Femur (tissue), 1 donor: ENCODE data around the gene SPINK2.

Experiments used
- DNase-seq: peaks from one replicate; pipeline ENCODE4 v3.0.0-alpha.2; 2017

Gene SPINK2

DNA sequence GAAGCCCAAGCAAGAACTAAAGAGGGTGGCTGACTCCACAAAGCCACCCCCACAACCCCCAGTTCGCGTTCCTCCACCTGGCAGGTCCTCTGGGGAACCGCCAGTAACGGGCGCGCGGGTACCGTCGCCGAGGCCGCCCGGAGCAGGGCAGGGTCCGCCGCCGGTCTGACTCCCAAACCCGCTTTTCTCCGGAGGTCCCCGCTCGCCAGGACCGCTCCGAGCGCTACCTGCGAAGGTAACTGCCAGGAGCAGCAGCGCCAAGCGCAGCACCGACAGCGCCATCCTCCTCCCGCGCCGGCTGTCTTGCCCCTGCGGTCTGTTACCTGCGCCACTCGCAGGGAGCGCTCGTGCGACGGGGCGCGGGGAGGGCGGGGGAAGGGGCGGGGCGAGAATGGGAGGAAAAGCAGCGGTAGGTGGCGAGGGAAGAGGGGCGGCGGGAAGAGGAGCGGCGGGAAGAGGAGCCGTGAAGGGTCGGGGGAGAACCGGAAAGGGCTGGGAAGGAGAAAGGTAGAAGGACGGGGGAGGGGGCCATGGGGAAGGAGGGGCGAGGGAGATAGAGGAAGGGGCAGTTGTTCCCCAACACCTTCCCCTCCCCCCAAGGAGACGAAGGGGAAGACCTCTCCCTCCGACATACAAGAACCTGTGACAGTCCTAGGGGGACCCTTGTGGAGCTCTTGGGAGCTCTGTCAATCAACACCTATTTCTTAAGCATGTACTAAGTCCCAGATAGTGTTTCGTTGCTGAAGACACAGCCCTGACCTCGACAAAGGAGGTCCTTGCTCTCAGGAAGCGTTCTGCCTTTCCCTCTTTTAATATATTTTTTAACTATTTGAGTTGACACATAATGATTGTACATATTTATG lies at the start of gene SPINK2:
Gene SPINK2 (minus strand): TSS at position 321 of the 863 bp plus-strand sequence. CDS start 39 bp downstream, at position 282.
- DNase-seq = peak; percentile 45

GRCh38 chr4:56870946-56871345 lies 49.4 kb upstream of the SPINK2 start:
- DNase-seq = peak; percentile 32

DNA sequence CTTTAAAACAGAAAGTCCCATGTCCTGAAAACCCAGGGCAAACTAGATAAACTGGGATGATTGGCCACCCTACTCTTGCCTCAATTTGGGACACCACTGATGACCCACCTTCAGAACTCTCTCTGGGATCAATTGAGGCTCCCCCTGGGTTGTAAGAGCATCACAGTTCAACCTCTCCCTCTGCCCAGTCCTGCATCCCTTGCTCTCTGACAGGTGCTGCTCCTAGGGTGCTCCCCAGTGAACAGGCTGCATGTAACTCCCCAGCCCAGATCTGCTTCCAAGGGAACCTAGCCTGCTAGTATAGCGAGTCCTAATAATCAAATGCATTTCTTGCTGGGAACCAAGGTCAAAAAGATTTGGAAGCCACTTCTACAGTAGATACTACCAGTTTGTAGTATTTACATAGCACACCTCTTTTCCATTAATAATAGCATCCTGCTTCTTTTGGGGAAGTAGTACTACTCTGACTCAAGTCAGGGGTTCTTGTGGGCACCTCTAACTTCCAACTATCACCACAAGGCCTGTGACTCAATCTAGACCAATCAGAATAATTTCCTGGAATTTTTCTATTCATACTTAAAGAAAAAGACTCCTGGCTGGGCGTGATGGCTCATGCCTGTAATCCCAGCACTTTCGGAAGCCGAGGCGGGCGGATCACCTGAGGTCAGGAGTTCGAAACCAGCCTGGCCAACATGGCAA lies 42.1 kb upstream of the SPINK2 start:
- no peak for DNase-seq

DNA sequence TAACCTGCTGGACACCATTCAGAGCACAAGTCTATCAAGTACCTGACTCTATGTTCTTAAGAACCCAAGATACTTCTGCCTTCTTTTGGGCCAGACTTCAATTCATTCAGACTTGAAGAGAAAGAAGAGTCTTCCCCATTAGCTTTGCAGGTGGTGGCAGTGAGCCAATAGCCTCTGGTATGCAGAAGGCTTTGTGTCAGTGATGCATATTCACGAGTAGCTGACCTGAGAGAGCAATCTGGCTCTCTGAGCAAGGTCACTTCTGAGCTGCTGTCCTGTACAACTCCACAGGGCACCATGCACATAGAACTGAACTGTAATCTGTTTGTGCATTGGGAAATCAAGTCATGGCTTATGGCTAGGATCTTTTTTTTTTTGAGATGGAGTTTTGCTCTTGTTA lies 39.9 kb upstream of the SPINK2 start:
- DNase-seq = no peak

DNA sequence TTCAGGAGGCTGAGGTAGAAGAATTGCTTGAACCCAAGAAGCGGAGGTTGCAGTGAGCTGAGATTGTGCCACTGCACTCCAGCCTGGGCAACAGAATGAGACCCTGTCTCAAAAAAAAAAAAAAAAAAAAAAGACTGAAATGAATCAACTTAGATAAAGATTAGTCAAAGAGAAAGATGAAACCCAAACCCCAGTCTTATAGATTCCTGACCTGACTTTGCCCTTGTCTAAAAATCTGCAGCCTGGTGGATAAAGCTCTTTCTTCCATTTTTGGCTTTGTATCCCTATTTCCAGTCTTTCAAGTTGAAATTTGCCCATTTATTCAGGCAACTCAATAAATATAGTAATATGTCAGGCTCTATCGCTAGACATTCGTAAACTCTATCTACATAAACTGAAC lies 39.3 kb upstream of the SPINK2 start:
- DNase-seq = no peak

GRCh38 chr4:56859841-56860240 lies 38.3 kb upstream of the SPINK2 start:
- no peak for DNase-seq

DNA sequence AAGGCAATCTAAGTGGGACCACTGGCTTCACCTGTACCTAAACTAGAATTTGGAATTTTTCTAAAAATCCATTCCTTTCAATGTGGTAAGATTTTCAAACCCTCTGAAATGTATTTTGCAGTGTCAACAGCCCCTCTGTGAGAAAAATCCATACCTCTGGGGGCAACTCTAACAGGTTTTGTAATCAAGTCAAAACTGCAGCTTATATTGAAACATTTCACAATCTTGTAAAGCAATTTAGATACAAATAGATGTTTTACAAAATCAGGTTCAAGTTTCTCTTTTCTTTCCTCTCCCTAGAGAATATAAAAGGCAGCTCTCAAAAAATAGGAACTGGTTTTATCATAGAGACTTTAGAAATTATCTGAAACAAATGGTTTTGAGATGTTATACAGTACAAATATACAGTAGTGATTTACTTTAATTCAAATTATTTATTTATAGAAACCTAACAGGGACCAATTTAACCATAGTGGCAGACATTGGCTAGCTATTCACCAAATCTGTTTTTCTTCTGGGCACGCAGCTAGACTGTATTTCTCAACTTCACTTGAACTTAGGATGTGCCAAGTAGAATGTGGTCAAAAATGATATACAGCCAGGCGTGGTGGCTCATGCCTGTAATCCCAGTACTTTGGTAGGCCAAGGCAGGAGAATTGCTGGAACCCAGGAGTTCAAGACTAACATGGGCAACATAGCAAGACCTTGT lies 36.3 kb upstream of the SPINK2 start:
- DNase-seq = peak; percentile 37

- DNase-seq = peak; percentile 51
Measured at GRCh38 chr4:56856656-56857055, 35.2 kb upstream of the SPINK2 start.

GRCh38 chr4:56850910-56851309 lies 29.4 kb upstream of the SPINK2 start:
- no peak for DNase-seq

DNA sequence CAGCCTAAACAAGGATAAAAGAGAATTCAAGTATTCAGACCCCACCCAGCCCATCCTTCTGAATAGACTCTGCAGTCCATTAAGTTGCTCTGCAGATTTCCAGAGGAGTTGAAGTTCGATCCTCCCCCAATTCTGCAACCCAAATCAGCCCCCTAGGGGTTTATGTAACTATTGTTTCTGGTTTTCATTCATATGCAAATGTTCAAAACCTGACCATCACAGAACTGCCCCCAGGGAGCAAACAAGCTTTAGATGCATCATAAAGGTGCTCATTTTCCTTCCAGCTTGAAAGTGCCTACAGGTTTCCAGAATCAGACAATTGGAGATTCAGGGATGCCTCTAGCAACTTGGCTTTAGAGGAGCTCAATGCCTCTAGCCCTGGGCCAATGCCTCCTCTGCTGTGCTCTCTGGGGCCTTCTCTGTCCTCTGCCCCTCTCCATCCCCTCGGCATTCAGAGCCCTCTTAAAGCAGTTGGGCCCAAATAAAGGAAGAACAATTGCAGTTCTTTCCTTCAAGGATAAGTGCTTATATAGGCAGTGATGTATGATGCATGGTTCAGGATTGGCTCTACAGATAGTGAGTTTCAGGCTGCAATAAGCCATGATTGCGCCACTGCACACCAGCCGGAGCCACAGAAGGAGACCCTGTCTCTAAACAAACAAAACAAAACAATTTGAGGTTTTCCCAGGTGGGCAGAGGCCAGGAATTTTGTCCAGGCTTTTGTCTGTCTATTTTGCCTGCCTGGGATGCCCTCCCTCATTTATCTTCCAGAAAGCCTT lies 23.5 kb upstream of the SPINK2 start:
- no peak for DNase-seq

DNA sequence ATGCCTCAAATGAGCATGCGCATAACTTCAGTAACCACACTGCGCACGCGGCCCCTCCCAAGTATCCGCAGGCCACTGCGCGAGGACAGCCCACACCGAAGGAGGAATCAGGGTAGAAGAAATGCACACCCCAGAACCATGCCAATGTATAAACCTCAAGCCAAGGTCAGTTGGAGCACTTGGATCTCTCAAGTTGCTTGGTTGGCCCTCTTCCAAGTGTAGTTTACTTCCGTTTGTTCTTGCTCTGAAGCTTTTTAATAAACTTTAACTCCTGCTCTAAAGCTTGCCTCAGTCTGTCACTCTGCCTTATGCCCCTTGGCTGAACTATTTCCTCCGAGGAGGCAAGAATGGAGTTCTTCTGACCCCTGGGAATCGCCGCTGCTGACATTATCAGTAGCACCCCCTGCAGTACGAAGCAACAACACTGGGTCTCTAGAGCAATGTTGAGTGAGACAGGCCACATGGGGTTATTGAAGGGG lies 22.0 kb upstream of the SPINK2 start:
- peak; percentile 26 for DNase-seq

DNA sequence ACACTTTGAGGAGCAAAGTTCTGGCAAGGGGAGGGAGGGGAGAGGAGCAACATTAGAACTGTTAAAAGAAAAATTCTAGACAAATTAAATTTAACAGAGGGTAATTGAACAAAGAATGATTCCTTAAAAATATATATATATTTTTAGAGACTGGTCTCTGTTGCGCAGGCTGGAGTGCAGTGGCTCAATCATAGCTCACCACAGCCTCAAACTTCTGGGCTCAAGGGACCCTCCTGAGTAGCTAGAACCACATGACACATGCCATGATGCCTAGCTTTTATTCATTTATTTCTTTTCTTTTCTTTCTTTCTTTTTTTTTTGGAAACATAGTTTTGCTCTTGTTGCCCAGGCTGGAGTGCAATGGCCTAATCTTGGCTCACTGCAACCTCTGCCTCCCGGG lies 19.1 kb upstream of the SPINK2 start:
- DNase-seq = no peak

GRCh38 chr4:56828784-56829535 lies 7.5 kb upstream of the SPINK2 start:
- no peak for DNase-seq

DNA sequence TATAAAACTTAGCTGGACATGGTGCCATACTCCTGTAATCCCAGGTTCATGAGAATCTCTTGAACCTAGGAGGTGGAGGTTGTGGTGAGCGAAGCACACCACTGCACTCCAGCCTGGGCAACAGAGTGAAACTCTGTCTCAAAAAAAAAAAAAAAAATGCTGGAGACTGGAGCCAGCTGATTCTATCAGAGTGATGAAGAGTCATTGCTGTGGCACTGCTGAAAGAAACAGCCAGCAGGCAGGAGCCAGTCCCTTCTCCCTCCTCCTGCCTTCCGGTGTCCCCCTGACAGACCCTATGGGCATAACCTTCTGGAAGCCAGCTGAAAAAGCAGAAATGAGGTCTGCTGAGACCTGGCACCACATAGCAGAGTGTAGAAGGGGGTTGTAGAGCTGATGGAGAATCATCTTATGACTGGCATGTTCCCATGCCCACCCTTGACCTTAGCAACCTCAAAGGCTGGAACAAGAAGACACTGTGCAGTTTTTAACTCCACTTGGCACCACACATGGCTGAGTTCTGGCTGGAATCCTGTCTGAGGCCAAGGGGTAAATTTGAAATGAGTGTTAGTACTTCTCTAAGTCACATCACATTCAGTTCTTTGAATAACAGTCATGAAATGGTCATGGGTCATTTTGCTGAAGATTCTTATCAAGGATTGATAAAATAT lies 2.6 kb upstream of the SPINK2 start:
- no peak for DNase-seq

- no peak for DNase-seq
Measured at GRCh38 chr4:56818797-56819196, 2.7 kb downstream of the SPINK2 start.

DNA sequence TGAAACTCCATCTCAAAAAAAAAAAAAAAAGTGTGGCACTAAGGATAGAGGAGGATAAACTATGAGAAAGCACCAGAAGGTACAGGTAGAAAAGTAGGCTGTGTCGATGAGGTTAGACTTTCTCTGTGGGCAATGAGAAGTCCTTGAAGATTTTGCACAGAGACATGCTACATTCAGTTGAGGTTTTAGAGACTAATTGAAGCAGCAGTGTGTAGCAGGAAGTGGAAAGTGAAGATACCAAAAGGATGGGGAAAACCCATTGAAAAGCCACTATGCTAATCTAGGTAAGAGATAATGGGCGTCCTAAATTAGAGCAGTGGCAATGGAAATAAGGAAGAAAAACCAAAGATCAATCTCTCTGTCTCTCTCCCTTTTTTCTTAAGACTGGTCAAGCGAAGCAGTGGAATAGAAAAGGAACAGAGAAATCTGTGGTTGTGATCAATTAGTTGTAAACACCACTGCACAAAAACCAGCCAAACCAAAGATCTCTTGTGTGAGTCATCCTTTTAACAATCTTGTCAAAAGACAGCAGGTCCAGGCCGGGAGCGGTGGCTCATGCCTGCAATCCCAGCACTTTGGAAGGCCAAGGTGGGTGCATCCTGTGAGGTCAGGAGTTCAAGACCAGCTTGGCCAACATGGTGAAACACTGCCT lies 3.5 kb downstream of the SPINK2 start:
- no peak for DNase-seq

GRCh38 chr4:56806666-56807065 lies 14.8 kb downstream of the SPINK2 start:
- DNase-seq = no peak

DNA sequence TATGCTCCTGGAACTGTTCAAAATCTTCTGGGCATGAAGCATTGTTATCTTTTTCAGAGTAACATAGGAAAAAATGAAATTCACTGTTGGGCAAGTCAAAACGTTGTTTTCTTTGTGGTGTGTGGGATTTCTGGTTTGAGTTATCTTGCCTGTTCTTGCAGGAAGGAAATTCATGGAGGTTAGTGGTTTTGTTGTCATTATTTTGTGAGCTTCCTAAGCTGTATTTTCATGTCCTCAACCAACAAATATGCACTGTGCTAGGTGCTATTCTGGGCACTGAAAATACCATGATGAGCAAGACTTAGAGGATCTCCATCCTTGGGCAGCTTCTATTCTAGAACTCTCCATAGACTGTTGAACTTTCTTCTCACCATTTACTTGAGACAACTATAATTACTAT lies 16.9 kb downstream of the SPINK2 start:
- no peak for DNase-seq

DNA sequence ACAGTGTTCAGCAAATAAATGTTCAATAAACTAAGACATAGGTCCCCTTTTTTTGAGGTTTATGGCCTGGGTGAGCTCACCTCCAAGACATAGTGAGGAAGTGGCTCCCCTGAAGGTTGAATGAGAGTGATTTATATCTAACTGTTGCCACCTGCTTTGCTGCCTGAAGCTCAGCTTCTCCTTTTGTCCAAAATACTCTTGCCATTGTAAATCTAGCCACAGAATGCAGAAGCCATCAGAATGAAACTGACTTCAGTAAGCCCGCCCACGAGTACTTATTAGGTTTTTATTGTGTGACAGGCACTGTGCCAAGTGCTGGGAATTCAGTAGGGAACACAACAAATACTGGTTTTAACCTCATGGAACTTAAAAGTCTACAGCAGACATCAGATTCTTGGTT lies 18.0 kb downstream of the SPINK2 start:
- DNase-seq = peak; percentile 26
